Vein endothelial cell (primary cell): ENCODE data around the gene MAP4K4. TPM values are rescaled to one million over a fixed set of nuclear protein-coding genes. Genes with fewer than 3 reads are reported as not detected.

Source experiments
- total RNA-seq: library from RNA; depleted of rRNA; stranded (reverse); fragments of >200 nt; gene quantifications from 2 replicates; pipeline ENCODE4 v1.2.3, GENCODE V29; 2012

The MAP4K4 gene
- total RNA-seq = 231 and 330 TPM in 2 replicates

GRCh38 chr2:101697124-101698013 lies at the start of gene MAP4K4:
TSS of gene MAP4K4 (plus strand) at chr2:101697707. CDS start at chr2:101698081, 374 bp downstream.

Other genes with a start within 250 kb of the MAP4K4 start
- 0.33 and 0.57 TPM in 2 replicates for gene RFX8, start 222.6 kb upstream of the MAP4K4 start, total RNA-seq